Sigmoid colon (tissue), 4 donors: ENCODE data around the gene DHX8.

Source experiments
- CTCF ChIP-seq, 4 experiments: fragments of 450-650 bp in 3 of 4; fragments of 200-600 bp in 1 of 4; IDR thresholded peaks; one replicate each; pipeline ENCODE4 v1.5.1; 2016 to 2019; ENCODE audit warnings: antibody characterized with exemption in 4 of 4, mild to moderate bottlenecking in 3 of 4, moderate library complexity in 2 of 4
- POLR2A ChIP-seq, 2 donors: fragments of 450-650 bp; IDR thresholded peaks; one replicate each; pipeline ENCODE4 v1.6.1; 2016; ENCODE audit warnings: antibody characterized with exemption in 2 of 2, mild to moderate bottlenecking in 2 of 2, moderate library complexity in 2 of 2
- POLR2AphosphoS5 ChIP-seq, 4 donors: sonication (generic); formaldehyde crosslinking; IDR thresholded peaks; one replicate each; pipeline ENCODE4 v1.6.1; 2017; ENCODE audit warnings: antibody characterized with exemption in 4 of 4

GRCh38 chr17:43530288-43531081 is 46.7 kb downstream of the DHX8 start:
- TF ChIP-seq CTCF (IDR thresholded peaks at IDR 0.05) (no peak), POLR2A (IDR thresholded peaks at IDR 0.05) (no peak), POLR2AphosphoS5 (IDR thresholded peaks at IDR 0.05) (peak in 1 of 4 donors; percentile 37)
